HuH-7 (cell line): ENCODE data around the gene FAM53B.
A peak's percentile ranks its signal among the peaks of the same experiment; 100 is the strongest.

Experiments used
- DNase-seq: peaks from one replicate; pipeline ENCODE4 v3.0.0; 2011; ENCODE audit warnings: low spot score

The FAM53B gene

GRCh38 chr10:124660404-124661125 is 83.6 kb downstream of the FAM53B start:
- no peak for DNase-seq

- DNase-seq, result no peak
These were observed 84.8 kb downstream of the FAM53B start for GRCh38 chr10:124659380-124659779.

GRCh38 chr10:124658591-124659242 is 85.5 kb downstream of the FAM53B start:
- DNase-seq, result no peak

GRCh38 chr10:124657806-124658205 is 86.4 kb downstream of the FAM53B start:
- DNase-seq, result no peak

GRCh38 chr10:124656541-124656940 is 87.6 kb downstream of the FAM53B start:
- no peak for DNase-seq

- DNase-seq, result no peak
These were observed 88.1 kb downstream of the FAM53B start for GRCh38 chr10:124656113-124656490.

GRCh38 chr10:124655191-124656112 is 88.7 kb downstream of the FAM53B start:
- no peak for DNase-seq

GRCh38 chr10:124654686-124655085 is 89.5 kb downstream of the FAM53B start:
- no peak for DNase-seq

- no peak for DNase-seq
These were observed 90.1 kb downstream of the FAM53B start for GRCh38 chr10:124653811-124654651.

- DNase-seq, result no peak
These were observed 90.9 kb downstream of the FAM53B start for GRCh38 chr10:124653311-124653710.

- DNase-seq, result no peak
These were observed 91.5 kb downstream of the FAM53B start for GRCh38 chr10:124652701-124653100.

GRCh38 chr10:124652200-124652599 is 92.0 kb downstream of the FAM53B start:
- no peak for DNase-seq

GRCh38 chr10:124651402-124651891 is 92.7 kb downstream of the FAM53B start:
- no peak for DNase-seq

GRCh38 chr10:124650820-124651401 is 93.3 kb downstream of the FAM53B start:
- no peak for DNase-seq

- DNase-seq, result no peak
These were observed 93.9 kb downstream of the FAM53B start for GRCh38 chr10:124650263-124650662.

- DNase-seq, result no peak
These were observed 95.0 kb downstream of the FAM53B start for GRCh38 chr10:124649214-124649613.

GRCh38 chr10:124648738-124649137 is 95.4 kb downstream of the FAM53B start:
- DNase-seq, result no peak

GRCh38 chr10:124648131-124648475 is 96.1 kb downstream of the FAM53B start:
- DNase-seq, result no peak

GRCh38 chr10:124647421-124648130 is 96.6 kb downstream of the FAM53B start:
- peak; percentile 59 for DNase-seq

- no peak for DNase-seq
These were observed 97.5 kb downstream of the FAM53B start for GRCh38 chr10:124646483-124647352.
